ENCODE data around the gene SCARB1. TPM values are rescaled to one million over a fixed set of nuclear protein-coding genes. Genes with fewer than 3 reads are reported as not detected.
A peak's percentile ranks its signal among the peaks of the same experiment; 100 is the strongest.

The SCARB1 gene
- polyA plus RNA-seq, 1 donor = 167 TPM

GRCh38 chr12:124769881-124770512, 93.7 kb downstream of the SCARB1 start:
- peaks cover 3% of the 10 kb centered on the region for H3K9me3 ChIP-seq (ENCODE audit: control insufficient read depth, low read depth, low read length)
- no peaks in the 10 kb centered on the region for H3K36me3 ChIP-seq (ENCODE audit: control insufficient read depth, insufficient read depth, low read length)
- H3K4me3 ChIP-seq (ENCODE audit: low read length) = no peak overlapping the region
- H3K4me1 ChIP-seq (ENCODE audit: control insufficient read depth, insufficient read depth, low read length) = peaks cover 8% of the 10 kb centered on the region
- no peak for DNase-seq
- no peaks in the 10 kb centered on the region for H3K27me3 ChIP-seq (ENCODE audit: control insufficient read depth, insufficient read depth, low read length)
- H3K27ac ChIP-seq (ENCODE audit: low read length) = no peak overlapping the region
- no CpG with 5 or more reads among the region's 14 CpGs for WGBS (ENCODE audit: insufficient coverage, low lambda C conversion rate)

- no peak for DNase-seq
- no peak overlapping the region for H3K4me3 ChIP-seq (ENCODE audit: low read length)
- H3K27ac ChIP-seq (ENCODE audit: low read length) = no peak overlapping the region
- peaks cover 8% of the 10 kb centered on the region for H3K4me1 ChIP-seq (ENCODE audit: control insufficient read depth, insufficient read depth, low read length)
- WGBS (ENCODE audit: insufficient coverage, low lambda C conversion rate) = 80% methylated on average over 3 of the region's 3 CpGs
- no peaks in the 10 kb centered on the region for H3K27me3 ChIP-seq (ENCODE audit: control insufficient read depth, insufficient read depth, low read length)
- no peaks in the 10 kb centered on the region for H3K36me3 ChIP-seq (ENCODE audit: control insufficient read depth, insufficient read depth, low read length)
- H3K9me3 ChIP-seq (ENCODE audit: control insufficient read depth, low read depth, low read length) = peaks cover 10% of the 10 kb centered on the region
Measured at GRCh38 chr12:124769163-124769530, 94.5 kb downstream of the SCARB1 start.

- peaks cover 8% of the 10 kb centered on the region for H3K4me1 ChIP-seq (ENCODE audit: control insufficient read depth, insufficient read depth, low read length)
- H3K27me3 ChIP-seq (ENCODE audit: control insufficient read depth, insufficient read depth, low read length) = no peaks in the 10 kb centered on the region
- no peak overlapping the region for H3K4me3 ChIP-seq (ENCODE audit: low read length)
- no peaks in the 10 kb centered on the region for H3K36me3 ChIP-seq (ENCODE audit: control insufficient read depth, insufficient read depth, low read length)
- H3K27ac ChIP-seq (ENCODE audit: low read length) = no peak overlapping the region
- H3K9me3 ChIP-seq (ENCODE audit: control insufficient read depth, low read depth, low read length) = peaks cover 10% of the 10 kb centered on the region
- 50% methylated on average over 1 of the region's 11 CpGs for WGBS (ENCODE audit: insufficient coverage, low lambda C conversion rate)
- DNase-seq = no peak
Measured at GRCh38 chr12:124768452-124769162, 95.1 kb downstream of the SCARB1 start.

- Histone ChIP-seq H3K27me3 (ENCODE audit: control insufficient read depth, insufficient read depth, low read length) (no peaks in the 10 kb centered on the region), H3K4me1 (ENCODE audit: control insufficient read depth, insufficient read depth, low read length) (peaks cover 8% of the 10 kb centered on the region), H3K27ac (ENCODE audit: low read length) (no peak overlapping the region), H3K36me3 (ENCODE audit: control insufficient read depth, insufficient read depth, low read length) (no peaks in the 10 kb centered on the region), H3K4me3 (ENCODE audit: low read length) (no peak overlapping the region), H3K9me3 (ENCODE audit: control insufficient read depth, low read depth, low read length) (peaks cover 10% of the 10 kb centered on the region)
- DNase-seq = peak; percentile 61 to 62
- WGBS (ENCODE audit: insufficient coverage, low lambda C conversion rate) = no CpG with 5 or more reads among the region's 21 CpGs
Measured at GRCh38 chr12:124767066-124767821, 96.4 kb downstream of the SCARB1 start.

GRCh38 chr12:124766727-124767065, 97.0 kb downstream of the SCARB1 start:
- Histone ChIP-seq H3K4me3 (ENCODE audit: low read length) (no peak overlapping the region), H3K27me3 (ENCODE audit: control insufficient read depth, insufficient read depth, low read length) (no peaks in the 10 kb centered on the region), H3K27ac (ENCODE audit: low read length) (no peak overlapping the region), H3K4me1 (ENCODE audit: control insufficient read depth, insufficient read depth, low read length) (peaks cover 6% of the 10 kb centered on the region), H3K9me3 (ENCODE audit: control insufficient read depth, low read depth, low read length) (peaks cover 10% of the 10 kb centered on the region), H3K36me3 (ENCODE audit: control insufficient read depth, insufficient read depth, low read length) (no peaks in the 10 kb centered on the region)
- no peak for DNase-seq

- Histone ChIP-seq H3K27me3 (ENCODE audit: control insufficient read depth, insufficient read depth, low read length) (no peaks in the 10 kb centered on the region), H3K27ac (ENCODE audit: low read length) (no peak overlapping the region), H3K9me3 (ENCODE audit: control insufficient read depth, low read depth, low read length) (peaks cover 10% of the 10 kb centered on the region), H3K4me3 (ENCODE audit: low read length) (no peak overlapping the region), H3K4me1 (ENCODE audit: control insufficient read depth, insufficient read depth, low read length) (peaks cover 5% of the 10 kb centered on the region), H3K36me3 (ENCODE audit: control insufficient read depth, insufficient read depth, low read length) (no peaks in the 10 kb centered on the region)
- DNase-seq = no peak
- WGBS (ENCODE audit: insufficient coverage, low lambda C conversion rate) = 96% methylated on average over 3 of the region's 9 CpGs
Measured at GRCh38 chr12:124765581-124766489, 97.8 kb downstream of the SCARB1 start.

- no peak for DNase-seq
- peaks cover 3% of the 10 kb centered on the region for H3K4me1 ChIP-seq (ENCODE audit: control insufficient read depth, insufficient read depth, low read length)
- H3K4me3 ChIP-seq (ENCODE audit: low read length) = no peak overlapping the region
- H3K36me3 ChIP-seq (ENCODE audit: control insufficient read depth, insufficient read depth, low read length) = no peaks in the 10 kb centered on the region
- H3K27ac ChIP-seq (ENCODE audit: low read length) = no peak overlapping the region
- no peaks in the 10 kb centered on the region for H3K27me3 ChIP-seq (ENCODE audit: control insufficient read depth, insufficient read depth, low read length)
- WGBS (ENCODE audit: insufficient coverage, low lambda C conversion rate) = no CpG with 5 or more reads among the region's 2 CpGs
- H3K9me3 ChIP-seq (ENCODE audit: control insufficient read depth, low read depth, low read length) = peaks cover 10% of the 10 kb centered on the region
Measured at GRCh38 chr12:124764870-124765580, 98.6 kb downstream of the SCARB1 start.

GRCh38 chr12:124764451-124764850, 99.2 kb downstream of the SCARB1 start:
- H3K27ac ChIP-seq (ENCODE audit: low read length) = no peak overlapping the region
- no peak overlapping the region for H3K4me3 ChIP-seq (ENCODE audit: low read length)
- peaks cover 10% of the 10 kb centered on the region for H3K9me3 ChIP-seq (ENCODE audit: control insufficient read depth, low read depth, low read length)
- H3K36me3 ChIP-seq (ENCODE audit: control insufficient read depth, insufficient read depth, low read length) = no peaks in the 10 kb centered on the region
- no peak for DNase-seq
- no peaks in the 10 kb centered on the region for H3K27me3 ChIP-seq (ENCODE audit: control insufficient read depth, insufficient read depth, low read length)
- peaks cover 3% of the 10 kb centered on the region for H3K4me1 ChIP-seq (ENCODE audit: control insufficient read depth, insufficient read depth, low read length)
- WGBS (ENCODE audit: insufficient coverage, low lambda C conversion rate) = no CpG with 5 or more reads among the region's 3 CpGs

GRCh38 chr12:124763594-124763979, 100.1 kb downstream of the SCARB1 start:
- peaks cover 3% of the 10 kb centered on the region for H3K4me1 ChIP-seq (ENCODE audit: control insufficient read depth, insufficient read depth, low read length)
- peaks cover 2% of the 10 kb centered on the region for H3K27me3 ChIP-seq (ENCODE audit: control insufficient read depth, insufficient read depth, low read length)
- no peak for DNase-seq
- H3K27ac ChIP-seq (ENCODE audit: low read length) = no peak overlapping the region
- H3K36me3 ChIP-seq (ENCODE audit: control insufficient read depth, insufficient read depth, low read length) = no peaks in the 10 kb centered on the region
- H3K9me3 ChIP-seq (ENCODE audit: control insufficient read depth, low read depth, low read length) = peaks cover 10% of the 10 kb centered on the region
- H3K4me3 ChIP-seq (ENCODE audit: low read length) = no peak overlapping the region
- WGBS (ENCODE audit: insufficient coverage, low lambda C conversion rate) = no CpG with 5 or more reads among the region's 5 CpGs

All from large intestine (tissue), 3 donors.